NCI-H1048 (cell line): Measurements from ENCODE around the gene ADGB.
"Not testable (repeated sequence)": the region's sequence is repeated elsewhere in the genome, so short reads cannot be mapped to it uniquely, and the experiment has no call there.

ENCODE experiments used
- DNase-seq: peaks from one replicate; lab custom pipeline; 2025; lab: John Stamatoyannopoulos, UW

Gene ADGB

GRCh38 chr6:146767632-146768031 is 168.9 kb downstream of the ADGB start:
- DNase-seq, result no peak

- no peak for DNase-seq
Observed at GRCh38 chr6:146768722-146769121, 169.9 kb downstream of the ADGB start.

- DNase-seq, result no peak
Observed at GRCh38 chr6:146770275-146770964, 171.6 kb downstream of the ADGB start.

GRCh38 chr6:146770965-146771735 is 172.4 kb downstream of the ADGB start:
- no peak for DNase-seq

- DNase-seq, result no peak
Observed at GRCh38 chr6:146775220-146775619, 176.4 kb downstream of the ADGB start.

- DNase-seq, result no peak
Observed at GRCh38 chr6:146781836-146782235, 183.1 kb downstream of the ADGB start.

- no peak for DNase-seq
Observed at GRCh38 chr6:146785001-146785585, 186.3 kb downstream of the ADGB start.

- no peak for DNase-seq
Observed at GRCh38 chr6:146787876-146788508, 189.2 kb downstream of the ADGB start.

- DNase-seq, result no peak
Observed at GRCh38 chr6:146790561-146791091, 191.9 kb downstream of the ADGB start.

GRCh38 chr6:146791930-146792329 is 193.2 kb downstream of the ADGB start:
- no peak for DNase-seq

- DNase-seq, result not testable (repeated sequence)
Observed at GRCh38 chr6:146793218-146793617, 194.4 kb downstream of the ADGB start.

- DNase-seq, result no peak
Observed at GRCh38 chr6:146795479-146796133, 196.8 kb downstream of the ADGB start.

- DNase-seq, result not testable (repeated sequence)
Observed at GRCh38 chr6:146803167-146803566, 204.4 kb downstream of the ADGB start.

GRCh38 chr6:146803601-146804000 is 204.8 kb downstream of the ADGB start:
- no peak for DNase-seq

- DNase-seq, result no peak
Observed at GRCh38 chr6:146805546-146806325, 207.0 kb downstream of the ADGB start.

- not testable (repeated sequence) for DNase-seq
Observed at GRCh38 chr6:146809014-146809413, 210.2 kb downstream of the ADGB start.

GRCh38 chr6:146812811-146813321 is 214.1 kb downstream of the ADGB start:
- DNase-seq, result not testable (repeated sequence)

GRCh38 chr6:146813554-146813953 is 214.8 kb downstream of the ADGB start:
- no peak for DNase-seq

GRCh38 chr6:146814148-146814750 is 215.5 kb downstream of the ADGB start:
- DNase-seq, result no peak
